GM19397 (cell line): ENCODE data around the gene CELA2A.
"Not testable (repeated sequence)": the region's sequence is repeated elsewhere in the genome, so short reads cannot be mapped to it uniquely, and the experiment has no call there.

Source experiments
- ATAC-seq: cut with Tn5 transposase; IDR thresholded peaks from one replicate; pipeline ENCODE4 v1.9.1; 2021; ENCODE audit warnings: mild to moderate bottlenecking, moderate library complexity; ENCODE audit not compliant: unreplicated experiment

CELA2A gene

DNA sequence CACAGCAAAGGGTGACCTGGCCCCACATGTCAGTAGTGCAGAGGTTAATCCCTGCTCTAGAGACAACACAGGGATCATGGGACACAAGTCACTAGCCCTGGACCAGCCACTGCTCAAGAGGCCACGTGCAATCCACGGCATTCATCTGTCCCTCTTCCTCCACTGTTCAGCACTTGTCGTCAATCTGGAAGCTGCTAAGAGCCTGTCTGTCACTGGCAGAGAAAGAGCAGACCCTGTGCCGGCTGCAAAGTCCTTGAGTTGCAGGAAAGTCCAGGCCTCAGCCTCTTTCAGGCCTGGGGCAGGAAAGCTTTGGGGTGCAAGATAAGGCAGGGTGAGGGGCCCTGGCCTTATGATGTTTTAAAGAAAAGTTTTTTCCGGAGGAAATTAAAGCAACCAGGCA lies 36.1 kb downstream of the CELA2A start:
- no peak for ATAC-seq

- ATAC-seq: no peak
These were observed 37.4 kb downstream of the CELA2A start for GRCh38 chr1:15493869-15494390.

DNA sequence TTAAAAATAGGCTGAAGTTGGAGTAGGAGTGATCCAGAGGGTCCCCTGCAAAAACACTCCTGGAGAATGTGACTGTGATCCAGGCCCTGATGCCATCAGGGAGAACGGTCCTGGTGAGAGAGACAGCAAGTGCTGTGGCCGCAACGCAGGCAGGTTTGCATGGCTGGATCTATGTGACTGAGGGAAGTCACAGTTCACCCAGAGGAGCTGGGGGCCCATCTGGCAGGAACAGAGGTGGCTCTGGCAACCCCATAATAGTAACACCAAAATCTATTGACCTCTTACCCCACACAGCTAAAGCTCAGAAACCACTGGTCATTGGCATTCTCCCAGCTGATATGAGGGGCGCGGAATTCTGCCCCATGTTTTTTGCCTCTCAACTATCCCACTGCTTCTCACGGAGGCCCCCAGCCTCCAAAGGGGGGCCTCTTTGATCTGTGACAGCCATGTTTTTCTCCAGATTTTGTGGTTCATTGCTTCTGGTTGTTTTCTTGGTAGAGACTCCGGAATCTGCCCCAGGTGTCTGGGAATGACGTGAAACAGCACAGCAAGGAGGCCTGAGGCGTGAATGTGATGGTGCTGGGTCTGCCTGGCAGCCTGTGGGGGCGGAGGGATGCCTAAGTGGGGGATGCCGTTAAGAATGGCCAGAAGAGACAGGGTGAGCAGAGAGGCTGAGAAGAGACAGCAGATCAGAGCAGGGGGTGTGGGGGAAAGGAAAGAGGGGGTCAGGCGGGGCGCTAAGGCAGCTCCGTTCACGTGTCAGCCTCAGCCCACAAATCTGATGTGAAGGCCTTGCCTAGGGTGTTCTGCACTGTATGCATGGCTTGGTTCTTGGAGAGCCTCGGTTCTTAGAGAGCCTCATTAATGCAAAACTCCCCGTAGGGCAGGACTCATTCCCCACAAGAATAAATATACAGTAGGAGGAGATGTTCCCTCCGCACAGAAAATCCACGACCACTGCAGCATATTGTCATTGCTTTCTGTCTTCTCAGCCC lies 43.9 kb downstream of the CELA2A start:
- ATAC-seq: no peak

- ATAC-seq: no peak
These were observed 44.9 kb downstream of the CELA2A start for GRCh38 chr1:15501208-15502032.

GRCh38 chr1:15504436-15504835 lies 47.9 kb downstream of the CELA2A start:
- no peak for ATAC-seq

- no peak for ATAC-seq
These were observed 50.3 kb downstream of the CELA2A start for GRCh38 chr1:15506831-15507230.

- ATAC-seq: no peak
These were observed 50.7 kb downstream of the CELA2A start for GRCh38 chr1:15507278-15507677.

DNA sequence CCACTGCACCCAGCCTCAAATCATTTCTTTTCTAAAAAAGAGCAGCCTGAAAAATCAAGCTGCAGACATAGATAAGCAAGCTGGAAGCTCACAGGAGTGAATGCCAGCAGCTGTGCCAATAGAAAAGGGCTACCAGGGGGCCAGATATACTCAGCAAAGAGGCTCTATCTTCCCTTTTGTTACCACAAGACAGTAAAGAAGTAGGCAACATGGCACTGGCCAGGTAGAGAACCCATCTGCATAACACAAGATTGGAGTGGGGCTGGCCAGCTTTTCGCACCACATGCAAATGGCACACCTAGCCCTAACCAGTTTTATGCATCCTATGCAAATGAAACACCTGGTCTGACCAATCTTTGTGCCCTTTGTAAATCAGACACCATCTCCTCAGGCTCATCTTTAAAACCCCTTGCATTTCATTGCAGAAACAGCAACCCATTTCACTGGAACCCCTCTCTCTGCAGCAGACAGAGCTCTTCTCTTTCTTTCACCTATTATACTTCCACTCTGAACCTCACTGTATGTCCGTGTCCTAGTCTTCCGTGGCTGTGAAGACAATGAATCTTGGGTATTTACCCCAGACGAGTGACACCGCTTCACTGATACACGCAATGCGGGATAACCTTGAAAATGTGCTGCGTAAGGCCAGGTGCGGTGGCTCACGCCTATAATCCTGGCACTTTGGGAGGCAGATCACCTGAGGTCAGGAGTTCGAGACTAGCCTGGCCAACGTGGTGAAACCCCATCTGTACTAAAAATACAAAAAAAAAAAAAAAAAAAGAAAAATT lies 52.4 kb downstream of the CELA2A start:
- ATAC-seq: no peak

DNA sequence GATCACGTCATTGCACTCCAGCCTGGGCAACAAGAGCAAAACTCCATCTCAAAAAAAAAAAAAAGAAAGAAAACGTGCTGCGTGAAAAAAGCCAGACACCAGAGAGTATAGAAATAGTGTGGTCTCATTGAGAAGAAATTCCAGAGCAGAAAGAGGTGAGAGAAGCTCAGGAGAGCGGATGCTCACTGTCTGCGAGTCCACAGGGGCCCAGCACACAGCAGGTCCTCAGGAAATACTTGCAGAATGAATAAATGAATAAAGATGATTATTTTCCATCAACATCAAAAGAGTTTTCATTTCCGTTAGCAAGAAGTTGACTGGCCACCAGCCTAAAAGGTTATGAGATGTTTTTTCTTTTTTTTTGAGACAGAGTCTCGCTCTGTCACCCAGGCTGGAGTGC lies 53.1 kb downstream of the CELA2A start:
- no peak for ATAC-seq

DNA sequence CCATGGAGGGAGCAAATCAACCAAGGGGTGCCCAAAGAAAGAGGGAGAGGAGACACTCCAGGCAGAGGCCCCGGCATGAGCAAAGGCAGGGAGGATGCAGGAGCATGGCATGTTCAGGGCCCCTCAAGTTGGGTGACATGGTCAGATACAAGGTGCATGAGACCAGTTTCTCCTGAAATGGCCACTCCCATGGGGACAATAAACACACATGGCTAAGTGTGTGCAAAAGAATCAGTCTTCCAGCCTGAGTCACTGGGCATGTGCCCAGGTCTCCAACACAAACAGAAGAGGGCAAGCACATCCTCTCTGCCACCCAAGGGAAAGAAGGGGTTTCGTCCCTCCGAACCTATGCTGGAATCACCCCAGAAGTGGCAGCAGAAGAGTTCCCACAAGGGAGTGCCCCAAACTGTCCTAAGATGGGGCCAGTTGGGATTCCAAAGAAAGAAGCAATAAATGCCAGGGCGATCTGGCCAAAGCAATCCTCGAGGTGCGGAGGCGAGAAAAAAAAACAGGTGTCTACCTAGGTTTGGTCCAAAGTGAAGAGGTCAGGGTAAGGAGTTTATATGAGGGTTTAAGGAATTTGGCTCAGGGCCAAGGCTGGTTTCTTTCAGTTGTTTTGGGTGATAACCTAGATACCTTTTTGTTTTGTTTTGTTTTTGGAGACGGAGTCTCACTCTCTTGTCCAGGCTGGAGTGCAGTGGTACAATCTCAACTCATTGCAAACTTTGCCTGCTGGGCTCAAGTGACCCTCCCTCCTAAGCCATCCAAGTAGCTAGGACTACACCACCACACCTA lies 54.3 kb downstream of the CELA2A start:
- ATAC-seq: no peak

DNA sequence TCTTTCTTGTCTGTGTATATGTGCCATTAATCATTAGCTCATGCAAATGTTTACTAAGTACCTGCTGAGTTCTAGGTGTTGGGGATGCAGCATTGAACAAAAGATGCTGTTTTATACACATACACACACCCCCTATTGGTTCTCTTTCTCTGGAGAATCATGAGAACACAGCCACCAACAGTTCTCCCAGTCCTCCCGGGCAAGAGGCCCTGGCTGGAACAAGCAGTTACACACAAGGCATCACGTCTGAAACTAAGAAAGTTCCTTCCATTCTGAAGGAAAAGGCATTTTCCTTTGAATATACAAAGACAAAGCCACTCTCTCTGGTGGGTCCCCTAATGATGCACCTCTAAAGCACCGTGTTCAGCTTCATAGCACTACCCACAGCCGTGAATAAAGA lies 56.7 kb downstream of the CELA2A start:
- ATAC-seq: no peak

DNA sequence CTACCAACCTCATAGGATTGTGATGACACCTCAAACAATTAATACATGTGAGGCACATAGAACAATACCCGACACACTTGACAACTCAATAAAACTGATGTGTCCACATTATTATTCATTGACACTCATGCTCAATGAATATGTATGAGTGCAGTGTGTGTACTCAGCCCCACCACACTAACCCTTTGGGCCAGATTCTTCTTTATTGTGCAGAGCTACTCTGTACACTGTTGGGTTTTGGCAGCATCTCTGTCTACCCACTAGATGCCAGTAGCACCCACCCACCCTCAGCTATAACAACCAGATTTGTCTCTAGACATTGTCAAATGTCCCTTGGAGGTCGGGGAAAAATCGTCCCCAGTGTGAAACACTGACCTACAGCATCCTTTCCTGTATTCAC lies 57.4 kb downstream of the CELA2A start:
- no peak for ATAC-seq

GRCh38 chr1:15514557-15514956 lies 58.0 kb downstream of the CELA2A start:
- ATAC-seq: not testable (repeated sequence)

DNA sequence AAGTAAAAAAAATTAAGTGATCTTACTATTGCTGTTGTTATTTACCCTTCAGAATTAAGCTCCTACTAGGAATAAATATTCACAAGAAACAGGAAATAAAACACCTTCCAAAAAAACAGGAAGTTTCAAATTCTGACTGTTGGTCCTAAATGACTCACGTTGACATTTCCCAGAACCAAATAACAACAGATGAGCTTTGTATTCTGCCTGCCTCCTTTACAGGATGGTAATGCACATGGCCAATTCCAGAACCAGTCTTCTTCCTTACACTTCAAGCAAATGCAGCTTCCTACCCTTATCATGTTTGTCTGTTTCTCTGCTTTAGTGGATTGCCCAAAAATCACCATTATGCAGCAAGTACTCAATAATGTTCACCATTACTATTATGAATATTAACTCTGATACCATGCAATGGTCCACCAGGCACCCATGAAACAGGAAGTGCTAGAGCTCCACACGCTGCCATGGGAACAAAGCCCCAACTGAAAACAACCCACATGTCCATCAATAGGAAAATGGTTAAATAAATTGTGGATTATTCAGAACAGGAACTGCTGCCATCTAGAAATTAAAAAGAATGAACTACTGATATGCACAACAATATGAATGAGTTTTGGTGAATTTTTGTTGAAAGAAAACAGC lies 58.6 kb downstream of the CELA2A start:
- ATAC-seq: no peak

GRCh38 chr1:15519625-15520024 lies 63.1 kb downstream of the CELA2A start:
- no peak for ATAC-seq

GRCh38 chr1:15521206-15521906 lies 64.8 kb downstream of the CELA2A start:
- not testable (repeated sequence) for ATAC-seq
